ENCODE results near the gene GRHL1.

The GRHL1 gene

DNA sequence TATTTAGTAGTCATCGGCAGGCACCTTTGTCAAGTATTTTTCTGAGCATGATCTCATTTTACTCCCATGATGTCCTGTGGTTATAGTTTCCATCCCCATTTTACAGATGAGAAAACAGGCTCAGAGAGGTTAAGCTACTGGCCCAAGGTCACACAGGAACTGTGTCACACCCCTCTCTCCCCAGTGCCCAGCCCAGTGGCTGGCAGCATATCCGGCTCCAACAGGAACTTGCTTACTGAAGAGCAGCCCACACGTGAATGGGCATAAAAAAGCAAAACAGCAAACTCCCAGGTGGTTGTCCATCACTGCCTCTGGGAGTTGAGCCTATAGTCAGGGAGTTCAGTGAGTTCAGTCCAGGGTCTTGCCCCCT is 83.5 kb downstream of the GRHL1 start:
- no peak overlapping the region for H3K4me3 ChIP-seq (ENCODE audit: control insufficient read depth, low read depth, low read length)
- TF ChIP-seq, protein P1, sequence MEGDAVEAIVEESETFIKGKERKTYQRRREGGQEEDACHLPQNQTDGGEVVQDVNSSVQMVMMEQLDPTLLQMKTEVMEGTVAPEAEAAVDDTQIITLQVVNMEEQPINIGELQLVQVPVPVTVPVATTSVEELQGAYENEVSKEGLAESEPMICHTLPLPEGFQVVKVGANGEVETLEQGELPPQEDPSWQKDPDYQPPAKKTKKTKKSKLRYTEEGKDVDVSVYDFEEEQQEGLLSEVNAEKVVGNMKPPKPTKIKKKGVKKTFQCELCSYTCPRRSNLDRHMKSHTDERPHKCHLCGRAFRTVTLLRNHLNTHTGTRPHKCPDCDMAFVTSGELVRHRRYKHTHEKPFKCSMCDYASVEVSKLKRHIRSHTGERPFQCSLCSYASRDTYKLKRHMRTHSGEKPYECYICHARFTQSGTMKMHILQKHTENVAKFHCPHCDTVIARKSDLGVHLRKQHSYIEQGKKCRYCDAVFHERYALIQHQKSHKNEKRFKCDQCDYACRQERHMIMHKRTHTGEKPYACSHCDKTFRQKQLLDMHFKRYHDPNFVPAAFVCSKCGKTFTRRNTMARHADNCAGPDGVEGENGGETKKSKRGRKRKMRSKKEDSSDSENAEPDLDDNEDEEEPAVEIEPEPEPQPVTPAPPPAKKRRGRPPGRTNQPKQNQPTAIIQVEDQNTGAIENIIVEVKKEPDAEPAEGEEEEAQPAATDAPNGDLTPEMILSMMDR (conservative IDR thresholded peaks at IDR 0.05; ENCODE audit: control insufficient read depth, insufficient read depth, low read depth, low read length): no peak
- DNase-seq (ENCODE audit: low read depth): no peak

DNA sequence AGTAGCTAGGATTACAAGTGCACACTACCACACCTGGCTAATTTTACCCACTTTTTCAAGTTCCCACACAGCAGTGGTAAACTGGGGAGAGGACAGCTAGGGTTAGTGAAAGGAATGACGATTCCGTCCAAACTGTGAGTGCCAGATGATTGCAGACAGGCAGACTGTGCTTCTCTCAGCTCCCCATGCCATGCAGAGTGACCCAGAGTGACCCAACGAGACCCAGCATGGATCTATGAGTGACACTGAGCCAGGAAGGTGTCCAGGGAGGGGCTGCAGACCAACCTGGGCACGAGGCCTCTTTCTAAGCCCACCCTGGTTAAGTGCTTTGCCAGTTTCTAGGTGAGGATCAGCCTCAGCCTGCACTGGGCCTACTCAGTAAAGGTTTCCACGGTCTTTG is 84.1 kb downstream of the GRHL1 start:
- DNase-seq (ENCODE audit: low read depth): no peak
- TF ChIP-seq, protein P1 (conservative IDR thresholded peaks at IDR 0.05; ENCODE audit: control insufficient read depth, insufficient read depth, low read depth, low read length): no peak
- no peak overlapping the region for H3K4me3 ChIP-seq (ENCODE audit: control insufficient read depth, low read depth, low read length)

DNA sequence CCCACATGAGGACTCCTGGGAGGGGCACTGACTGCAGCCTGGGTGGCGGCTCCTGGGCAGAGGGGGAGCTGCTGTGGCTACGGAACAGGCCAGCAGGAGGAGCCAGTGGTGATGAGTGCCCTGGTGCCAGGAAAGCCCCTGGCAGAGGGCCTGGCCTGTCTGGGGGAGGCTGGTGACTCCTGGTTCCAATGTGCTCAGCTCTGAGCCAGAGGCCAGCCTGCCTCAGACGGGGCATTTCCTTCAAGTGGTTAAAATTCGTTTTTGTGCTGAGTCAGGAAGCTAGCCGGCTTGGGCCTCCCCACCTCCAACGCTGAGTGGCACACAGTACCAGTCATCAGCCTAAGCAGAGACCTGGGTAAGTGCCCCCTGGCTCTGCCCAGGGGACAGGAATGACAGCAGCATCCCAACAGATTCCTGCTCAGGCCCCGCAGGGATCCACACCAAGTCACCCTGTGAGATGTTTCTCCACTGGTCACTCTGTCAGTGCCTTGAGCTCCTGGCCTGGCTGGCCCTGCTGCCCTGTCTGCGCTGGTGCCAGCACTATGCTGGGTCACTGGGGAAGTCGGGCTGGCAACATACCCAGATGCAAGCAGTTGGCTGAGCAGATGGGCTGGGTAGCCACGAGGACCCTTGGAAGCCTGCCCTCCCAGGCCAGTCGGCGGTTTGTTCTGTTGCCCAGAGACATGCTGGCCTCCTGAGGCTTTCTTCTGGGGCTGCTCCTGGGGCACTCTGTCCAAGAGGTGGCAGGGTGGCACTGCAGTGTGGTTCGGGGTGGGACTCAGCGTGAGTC is 84.8 kb downstream of the GRHL1 start:
- no peak overlapping the region for H3K4me3 ChIP-seq (ENCODE audit: control insufficient read depth, low read depth, low read length)
- DNase-seq (ENCODE audit: low read depth): peak; percentile 66
- TF ChIP-seq, protein P1 (conservative IDR thresholded peaks at IDR 0.05; ENCODE audit: control insufficient read depth, insufficient read depth, low read depth, low read length): peak; percentile 30

DNA sequence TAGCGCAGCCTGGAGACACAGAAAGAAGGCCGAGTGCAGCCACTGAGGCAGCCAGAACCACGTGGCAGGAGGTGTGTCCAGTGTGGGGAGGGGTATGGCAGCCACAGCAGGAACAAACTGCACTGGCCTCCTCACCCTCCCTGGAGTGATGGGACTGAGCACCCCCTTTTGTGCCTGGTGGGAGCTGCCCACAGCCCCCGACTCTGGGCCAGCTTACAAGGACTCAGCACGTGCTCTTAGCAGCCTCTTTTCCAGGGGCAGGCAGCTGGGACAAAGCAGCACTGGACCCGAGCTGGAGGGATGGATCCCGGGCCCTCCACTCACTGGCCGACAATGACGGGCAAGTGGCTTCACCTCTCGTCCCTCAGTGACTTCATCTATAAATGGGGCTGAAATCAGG is 86.6 kb downstream of the GRHL1 start:
- H3K4me3 ChIP-seq (ENCODE audit: control insufficient read depth, low read depth, low read length): no peak overlapping the region
- no peak for DNase-seq (ENCODE audit: low read depth)
- TF ChIP-seq, protein P1 (conservative IDR thresholded peaks at IDR 0.05; ENCODE audit: control insufficient read depth, insufficient read depth, low read depth, low read length): no peak

DNA sequence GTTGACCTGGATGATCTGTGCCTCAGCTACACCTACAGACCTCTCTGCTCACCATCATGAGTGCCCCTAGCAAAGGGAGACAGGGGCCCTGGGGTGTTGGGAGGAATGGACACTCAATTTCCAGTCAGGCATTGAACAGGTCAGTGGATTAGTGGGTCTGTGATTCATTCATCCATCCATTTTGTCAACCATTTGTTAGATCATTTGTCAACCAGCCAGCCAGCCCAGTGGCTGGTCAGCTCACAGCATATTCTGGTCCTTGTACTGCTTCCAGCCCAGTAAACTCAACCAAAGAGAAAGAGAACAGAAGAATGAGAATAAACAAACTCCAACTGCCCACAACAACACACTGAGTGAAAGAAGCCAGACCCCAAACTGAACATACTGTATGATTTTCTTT is 87.2 kb downstream of the GRHL1 start:
- TF ChIP-seq, protein P1 (conservative IDR thresholded peaks at IDR 0.05; ENCODE audit: control insufficient read depth, insufficient read depth, low read depth, low read length): no peak
- no peak overlapping the region for H3K4me3 ChIP-seq (ENCODE audit: control insufficient read depth, low read depth, low read length)
- peak; percentile 18 for DNase-seq (ENCODE audit: low read depth)

DNA sequence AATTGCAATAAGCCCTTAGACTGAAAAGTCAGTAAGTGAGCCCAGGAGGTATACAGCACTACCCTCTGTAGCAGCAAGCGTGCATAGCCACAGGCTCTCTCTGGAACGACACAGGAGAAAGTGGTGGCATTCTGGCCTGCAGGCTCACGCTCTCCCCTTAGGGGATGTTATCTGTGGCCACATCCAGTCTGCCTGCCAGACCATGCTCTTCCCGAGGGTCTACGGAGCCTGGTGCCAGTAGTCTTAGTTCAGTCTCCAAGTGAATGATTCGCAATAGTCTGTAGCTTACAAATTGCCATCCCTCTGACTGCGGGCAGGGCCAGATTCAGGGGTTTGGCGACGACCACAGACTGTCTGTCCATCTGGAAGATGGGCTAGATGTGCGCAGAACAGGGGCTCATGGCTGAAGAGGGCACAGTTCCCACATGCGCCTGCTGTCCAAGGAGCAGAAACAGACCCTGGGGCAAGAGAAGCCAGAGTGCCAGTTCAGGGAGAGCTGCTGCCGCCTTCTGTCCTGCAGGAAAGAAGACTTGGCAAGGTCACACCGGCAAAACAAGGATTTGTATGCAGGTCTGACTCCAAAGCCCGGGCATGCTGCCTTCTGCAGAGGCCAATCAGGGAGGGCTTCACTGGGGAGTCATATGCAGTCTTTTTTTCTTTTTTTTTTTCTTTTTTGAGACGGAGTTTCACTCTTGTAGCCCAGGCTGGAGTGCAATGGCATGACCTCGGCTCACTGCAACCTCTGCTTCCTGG is 88.3 kb downstream of the GRHL1 start:
- TF ChIP-seq, protein P1 (conservative IDR thresholded peaks at IDR 0.05; ENCODE audit: control insufficient read depth, insufficient read depth, low read depth, low read length): no peak
- no peak overlapping the region for H3K4me3 ChIP-seq (ENCODE audit: control insufficient read depth, low read depth, low read length)
- DNase-seq (ENCODE audit: low read depth): peak; percentile 55

Measured in fibroblast of mammary gland (primary cell).